IPS-18c (cell line): ENCODE measurements around the gene HOXD12.

Experiments used
- H3K4me3 ChIP-seq: 2 replicates; pipeline ENCODE4 v1.7.0; 2013; ENCODE audit warnings: low read depth, mild to moderate bottlenecking, low read length, moderate library complexity; ENCODE audit not compliant: insufficient read depth
- H3K9me3 ChIP-seq: one replicate; pipeline ENCODE4 v1.6.1; 2013; ENCODE audit warnings: mild to moderate bottlenecking, low read length, moderate library complexity; ENCODE audit not compliant: control insufficient read depth, insufficient read depth

Gene HOXD12

DNA sequence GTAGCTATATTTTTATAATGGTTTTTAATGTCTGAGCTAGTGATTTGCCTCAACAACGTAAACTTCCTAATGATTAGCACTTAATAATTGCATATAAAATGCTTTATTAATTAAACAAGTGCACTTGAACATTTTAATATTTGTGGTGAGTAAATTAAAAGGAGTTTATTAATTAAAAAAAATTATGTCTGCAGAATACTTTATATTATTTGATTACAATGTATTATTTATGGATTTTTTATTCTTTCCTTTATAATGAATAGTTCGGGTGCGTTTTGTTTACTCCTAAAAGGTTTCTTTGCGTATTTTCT lies 32.2 kb downstream of the HOXD12 start:
- no peaks in the 10 kb centered on the region for H3K9me3 ChIP-seq
- H3K4me3 ChIP-seq: no peak overlapping the region

DNA sequence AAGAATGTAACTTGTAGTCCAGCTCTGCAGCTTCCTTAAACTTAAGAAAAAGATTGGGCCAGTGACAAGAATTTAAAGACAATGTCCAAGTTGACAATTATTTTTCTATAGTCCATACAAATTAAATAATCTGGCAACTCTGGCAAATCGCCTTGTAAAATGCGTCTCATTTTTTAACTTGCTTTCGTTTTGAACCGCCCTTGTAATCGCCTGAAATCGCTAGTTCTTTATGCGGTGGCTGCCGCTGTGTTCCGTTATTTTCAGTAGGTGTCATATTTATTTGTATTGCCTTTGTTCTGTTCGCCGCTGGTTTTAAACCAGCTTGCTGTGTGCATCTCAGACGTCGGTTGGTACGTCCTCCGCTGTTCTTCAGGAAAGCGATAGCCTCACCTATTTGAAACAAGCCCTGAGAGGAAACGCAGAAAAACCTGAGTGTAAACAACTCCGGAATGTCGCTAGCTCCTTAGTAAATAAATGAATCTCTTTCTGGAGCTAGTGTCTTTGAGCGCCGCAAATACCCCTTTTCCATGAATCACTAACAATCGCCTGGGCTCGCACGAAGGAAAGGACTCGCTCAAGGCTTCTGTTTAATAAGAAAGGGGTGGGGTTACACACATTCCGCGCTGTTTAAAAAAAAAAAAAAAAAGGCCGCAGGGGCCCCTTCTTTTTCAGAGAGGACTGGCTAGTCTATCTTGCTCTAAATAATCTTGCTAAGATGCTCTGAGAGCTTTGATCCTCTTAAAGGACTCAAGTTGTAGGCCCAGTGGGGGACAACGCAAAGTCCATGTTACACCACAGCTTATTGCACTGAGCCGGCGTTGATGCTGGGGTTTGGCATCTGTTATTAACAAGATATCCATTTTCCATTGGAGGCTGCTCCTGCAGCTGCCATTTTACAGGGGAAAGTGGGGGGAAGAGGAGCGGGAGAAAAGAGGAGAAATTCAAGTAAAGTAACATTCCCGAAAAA lies 32.9 kb downstream of the HOXD12 start:
- no peaks in the 10 kb centered on the region for H3K9me3 ChIP-seq
- no peak overlapping the region for H3K4me3 ChIP-seq

DNA sequence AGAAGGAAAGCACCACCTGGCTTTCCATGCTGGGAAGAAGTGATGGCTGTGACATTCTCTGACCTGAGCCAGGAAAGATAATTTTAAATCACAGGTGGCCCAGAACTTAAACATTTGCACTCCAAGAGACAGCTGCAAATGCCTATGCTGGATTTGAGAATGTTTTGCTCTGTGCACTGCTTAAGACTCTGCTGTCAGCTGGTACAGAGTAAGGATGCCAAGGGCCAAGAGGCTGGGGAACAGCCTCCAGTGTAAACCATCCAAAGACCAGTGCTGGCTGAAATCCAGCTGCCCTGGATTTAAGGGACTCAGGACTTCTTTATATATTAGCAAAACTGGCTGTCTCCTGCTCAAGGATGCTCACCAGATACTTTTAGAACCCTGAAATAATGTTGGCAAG lies 33.8 kb downstream of the HOXD12 start:
- Histone ChIP-seq H3K9me3 (no peaks in the 10 kb centered on the region), H3K4me3 (no peak overlapping the region)

DNA sequence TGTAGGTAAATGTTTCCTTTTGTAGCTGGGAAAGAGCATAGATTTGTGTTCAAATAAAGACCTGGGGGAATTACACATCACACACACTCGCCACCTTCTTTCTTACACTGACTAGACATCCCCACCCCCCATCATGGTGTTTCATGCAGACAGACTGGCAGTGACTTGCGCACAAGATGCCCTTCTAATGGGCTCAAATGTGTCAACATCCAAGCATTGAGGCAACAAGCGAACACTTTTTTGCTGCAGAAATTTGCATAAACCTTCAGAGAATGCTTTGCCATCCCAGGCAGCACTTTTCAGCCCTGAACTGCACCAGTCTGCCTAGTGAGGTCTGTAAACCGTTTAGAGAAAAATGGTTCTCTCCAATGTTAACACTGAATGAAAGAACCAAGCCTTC lies 34.4 kb downstream of the HOXD12 start:
- H3K4me3 ChIP-seq: no peak overlapping the region

DNA sequence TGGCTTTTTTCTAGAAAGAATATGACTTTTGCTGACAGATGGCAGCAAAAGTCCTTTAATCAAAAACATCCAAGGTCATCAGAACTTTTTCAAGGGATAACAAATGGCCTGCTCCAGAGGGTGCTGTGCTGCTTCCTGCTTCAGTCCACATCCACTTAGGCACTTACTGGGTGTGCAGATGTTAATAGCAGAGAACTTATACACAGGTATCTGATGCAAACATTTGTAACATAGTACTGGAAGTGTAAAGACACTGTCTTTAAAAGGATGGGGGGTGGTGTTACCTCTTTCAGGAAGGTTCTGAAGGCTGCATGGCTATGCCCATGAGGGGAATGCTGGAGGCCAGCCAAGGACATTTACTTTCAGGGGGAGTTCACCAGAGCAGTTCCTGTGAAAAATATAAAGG lies 35.4 kb downstream of the HOXD12 start:
- no peak overlapping the region for H3K4me3 ChIP-seq
- H3K9me3 ChIP-seq: no peaks in the 10 kb centered on the region

More for the DNA sequence above, 34.4 kb downstream of the HOXD12 start:
- H3K9me3 ChIP-seq: no peaks in the 10 kb centered on the region

DNA sequence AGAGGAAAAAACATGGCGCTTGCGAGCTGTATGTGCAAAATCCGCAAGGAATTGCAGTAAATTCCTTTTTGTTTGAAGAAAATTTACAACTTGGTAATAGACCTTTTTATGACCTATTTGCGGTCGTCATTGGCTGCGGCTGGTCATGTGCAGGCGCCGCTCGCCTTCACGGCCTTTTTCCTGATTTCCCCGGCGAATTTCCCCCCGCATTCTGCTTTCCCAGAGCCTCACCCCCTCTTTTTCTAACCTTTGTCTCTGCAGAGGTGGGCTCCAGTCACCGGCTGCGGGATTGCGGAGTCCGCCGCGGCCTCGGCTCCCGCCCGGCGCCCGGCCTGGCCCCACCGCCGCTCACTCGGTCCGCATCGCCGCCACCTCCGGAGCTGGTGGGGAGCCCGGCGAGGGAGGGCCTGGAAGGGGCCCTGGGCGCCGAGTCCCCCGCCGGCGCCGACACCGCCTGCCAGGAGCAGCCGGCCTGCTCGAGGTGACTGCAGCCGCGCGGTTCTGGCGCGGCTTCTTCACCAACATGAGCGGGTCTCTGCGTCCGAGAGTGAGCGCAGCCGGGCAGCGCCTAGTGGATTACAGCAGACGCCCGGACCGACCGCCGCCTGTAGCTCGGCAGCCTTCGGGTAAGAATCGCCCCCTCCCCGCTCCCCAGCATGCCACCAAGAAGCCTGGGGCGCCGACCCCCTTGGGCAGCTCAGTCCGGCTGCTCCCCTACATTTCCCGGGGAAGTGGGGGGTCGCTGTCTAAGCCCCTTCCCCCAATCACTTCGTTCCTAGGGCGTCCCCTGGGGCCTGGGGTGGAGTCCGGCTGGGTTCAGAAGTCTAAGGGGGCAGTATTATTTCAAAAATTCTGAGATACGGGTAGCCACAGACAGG lies 37.0 kb downstream of the HOXD12 start:
- Histone ChIP-seq H3K4me3 (peak overlapping the region; percentile 44; the same call in 1 of the 2 replicates), H3K9me3 (no peaks in the 10 kb centered on the region)

DNA sequence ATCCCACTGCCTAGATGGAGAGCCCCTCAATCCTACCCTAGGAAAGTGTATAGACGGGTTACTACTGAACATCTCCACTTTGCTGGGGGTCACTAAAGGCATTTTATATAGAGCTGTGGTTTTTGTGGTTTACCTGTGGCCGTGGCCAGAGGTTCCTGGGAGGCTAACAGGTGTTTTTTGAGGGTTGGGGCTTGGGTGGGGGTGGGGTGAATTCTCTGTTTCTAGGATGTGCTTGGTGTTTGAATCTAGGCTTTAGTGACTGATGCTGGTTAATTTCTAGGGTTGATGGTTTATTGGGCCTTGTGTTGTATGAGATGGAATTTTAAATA lies 37.6 kb downstream of the HOXD12 start:
- H3K9me3 ChIP-seq: no peaks in the 10 kb centered on the region
- no peak overlapping the region for H3K4me3 ChIP-seq

DNA sequence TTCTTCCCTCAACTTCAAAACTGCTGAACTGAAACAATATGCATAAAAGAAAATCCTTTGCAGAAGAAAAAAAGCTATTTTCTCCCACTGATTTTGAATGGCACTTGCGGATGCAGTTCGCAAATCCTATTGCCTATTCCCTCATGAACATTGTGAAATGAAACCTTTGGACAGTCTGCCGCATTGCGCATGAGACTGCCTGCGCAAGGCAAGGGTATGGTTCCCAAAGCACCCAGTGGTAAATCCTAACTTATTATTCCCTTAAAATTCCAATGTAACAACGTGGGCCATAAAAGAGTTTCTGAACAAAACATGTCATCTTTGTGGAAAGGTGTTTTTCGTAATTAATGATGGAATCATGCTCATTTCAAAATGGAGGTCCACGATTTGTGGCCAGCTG lies 38.3 kb downstream of the HOXD12 start:
- H3K4me3 ChIP-seq: no peak overlapping the region

DNA sequence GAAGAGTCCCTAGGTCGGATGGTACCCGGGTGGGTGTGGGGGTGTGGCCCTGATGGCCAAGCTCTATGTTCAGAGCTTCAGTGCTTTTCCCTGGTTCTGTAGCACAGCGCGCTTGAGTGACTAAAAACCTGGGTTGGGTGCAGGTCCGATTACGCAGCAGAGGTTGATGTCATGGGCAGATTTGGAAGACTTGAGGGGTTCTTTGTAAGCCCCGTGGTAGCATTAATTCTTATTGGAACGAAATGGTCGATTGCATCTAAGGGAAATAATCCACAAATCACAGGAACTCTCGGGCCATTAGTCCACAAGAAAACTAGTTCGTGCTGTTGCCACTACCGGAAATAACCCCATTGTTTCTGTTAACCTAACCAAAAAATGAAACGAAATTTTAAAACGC lies 38.9 kb downstream of the HOXD12 start:
- no peaks in the 10 kb centered on the region for H3K9me3 ChIP-seq
- H3K4me3 ChIP-seq: no peak overlapping the region

More for the DNA sequence above, 38.3 kb downstream of the HOXD12 start:
- no peaks in the 10 kb centered on the region for H3K9me3 ChIP-seq

DNA sequence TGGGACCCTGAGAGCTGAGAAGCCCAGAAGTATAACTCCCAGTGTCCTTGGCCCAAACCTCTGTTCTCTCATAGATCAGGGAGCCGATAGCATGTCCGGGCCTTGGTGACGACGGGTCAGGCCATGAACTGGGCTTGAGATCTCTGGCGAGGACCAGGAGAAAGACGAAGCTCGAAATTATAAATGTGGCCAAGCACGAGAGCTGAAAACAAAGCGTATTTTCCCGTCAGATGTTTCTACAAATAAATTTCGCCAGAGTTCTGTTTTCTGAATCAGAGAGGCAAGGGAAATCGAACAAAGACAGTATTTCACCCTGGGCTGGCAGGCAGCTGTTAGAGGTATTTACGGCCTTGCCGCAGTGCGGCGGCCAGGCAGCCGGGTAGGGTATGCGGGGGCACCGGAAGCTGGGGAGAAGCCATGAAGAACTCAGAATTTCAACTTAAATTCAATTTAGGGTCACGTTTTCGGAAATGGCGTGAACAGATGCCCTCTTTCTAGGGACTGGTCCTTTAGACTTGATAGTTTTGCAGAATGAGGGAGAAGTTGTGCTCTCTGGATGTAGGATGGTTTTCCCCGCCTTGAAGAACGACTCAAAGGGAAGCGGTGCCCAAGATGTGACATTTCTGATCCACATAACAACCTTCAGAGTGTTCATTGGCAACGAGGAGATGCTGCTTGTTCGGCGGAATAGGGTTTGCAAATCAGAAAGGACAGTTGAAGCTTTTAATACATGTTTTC lies 39.5 kb downstream of the HOXD12 start:
- no peak overlapping the region for H3K4me3 ChIP-seq

DNA sequence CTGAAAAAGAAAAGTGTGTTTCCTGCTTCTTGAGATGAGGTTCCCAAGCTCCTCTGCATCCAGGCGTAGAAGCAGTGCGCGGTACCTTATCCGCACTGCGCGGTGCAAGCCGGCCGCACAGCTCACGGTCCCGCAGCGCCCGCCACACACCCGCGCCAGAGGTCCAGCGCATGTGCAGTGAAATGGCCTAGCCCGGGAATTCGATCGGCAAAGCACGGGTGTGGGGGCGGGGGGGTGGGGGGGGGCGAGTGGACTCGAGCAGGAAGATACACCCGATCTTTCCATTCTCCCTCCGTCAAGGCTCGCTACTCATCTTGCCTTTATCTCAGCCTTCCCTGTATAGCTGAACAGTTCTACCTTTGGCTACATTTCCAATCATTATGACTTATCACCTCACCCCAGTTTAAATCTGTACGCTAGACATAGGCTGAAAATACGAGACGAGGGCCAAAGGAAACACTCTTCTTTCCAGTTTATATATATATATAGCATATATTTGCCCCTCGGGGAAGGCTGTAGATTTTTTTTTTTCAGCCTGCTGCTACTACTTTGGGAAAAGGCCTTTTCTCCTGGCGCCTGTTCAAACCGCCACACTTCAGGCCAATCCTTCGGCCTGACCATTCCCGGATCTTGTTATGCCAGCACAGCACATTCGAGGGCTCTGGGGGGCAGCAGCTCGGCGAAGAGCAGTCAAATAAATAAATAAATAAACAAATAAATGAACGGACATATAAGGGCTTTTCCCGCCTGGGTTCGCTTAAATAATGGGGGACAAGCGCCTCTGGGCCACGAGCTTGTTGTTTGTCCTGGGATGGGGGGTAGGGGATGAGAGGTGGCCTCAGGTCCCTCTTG lies 40.3 kb downstream of the HOXD12 start:
- Histone ChIP-seq H3K9me3 (no peaks in the 10 kb centered on the region), H3K4me3 (no peak overlapping the region)

More for the DNA sequence above, 39.5 kb downstream of the HOXD12 start:
- no peaks in the 10 kb centered on the region for H3K9me3 ChIP-seq

DNA sequence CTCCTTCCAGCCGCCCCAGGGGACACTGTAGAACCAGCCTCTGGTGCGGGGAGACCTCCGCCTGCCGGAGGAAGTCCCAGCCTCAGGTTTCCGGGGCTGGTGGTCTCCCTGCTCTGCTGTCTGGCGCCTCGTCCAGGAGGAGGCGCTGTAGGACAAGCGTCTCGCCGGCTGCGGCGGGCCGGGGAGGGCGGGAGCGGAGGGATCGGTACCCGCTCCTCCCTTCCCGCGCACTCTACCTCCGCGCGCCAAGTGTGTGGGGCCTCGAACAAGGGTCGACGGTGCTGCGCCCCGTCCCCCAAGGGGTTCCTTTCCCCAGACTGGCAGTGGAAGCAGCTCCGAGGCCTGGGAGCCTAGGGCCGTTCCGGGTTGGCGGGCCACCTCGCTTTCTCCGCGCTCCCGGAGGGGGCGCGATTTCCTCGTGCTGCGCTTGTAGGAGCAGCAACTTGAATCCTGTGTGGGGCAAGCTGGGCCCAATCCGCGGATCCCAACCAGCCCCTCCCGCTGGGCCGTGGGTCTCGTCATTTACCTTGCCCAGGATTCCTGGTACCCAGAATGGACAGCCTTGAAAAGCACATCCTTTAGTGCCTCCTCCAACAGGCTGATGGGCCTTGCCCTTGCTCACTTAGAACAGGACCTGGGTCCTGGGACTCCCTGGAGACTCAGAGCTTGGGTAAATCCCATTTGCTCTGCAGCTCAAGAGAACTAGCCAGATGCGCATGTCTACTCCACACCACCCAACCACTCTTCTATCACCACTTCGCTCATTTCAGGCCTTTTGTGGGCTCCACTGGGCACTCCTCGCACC lies 41.1 kb downstream of the HOXD12 start:
- peaks cover 3% of the 10 kb centered on the region for H3K9me3 ChIP-seq
- peak overlapping the region; percentile 62; the same call in 1 of the 2 replicates for H3K4me3 ChIP-seq

DNA sequence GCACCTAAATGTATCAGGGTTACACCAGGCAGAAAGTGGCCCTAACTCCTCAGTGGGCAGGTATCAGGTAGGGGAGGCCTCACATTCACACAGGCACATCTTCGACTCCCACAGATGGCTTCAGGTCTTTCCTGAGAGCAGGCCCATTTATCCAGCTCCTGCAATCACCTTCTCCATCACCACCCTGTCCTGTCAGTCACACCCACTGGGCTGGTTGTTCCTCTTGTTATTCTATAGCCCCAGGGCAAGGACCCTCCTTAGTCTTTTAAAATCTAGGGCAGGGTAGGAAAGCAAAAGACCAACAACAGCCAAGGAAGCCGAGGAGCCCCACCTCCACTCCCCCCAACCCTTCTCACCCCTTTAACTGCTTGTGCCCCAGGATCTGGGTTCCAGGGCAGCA lies 42.7 kb downstream of the HOXD12 start:
- H3K4me3 ChIP-seq: no peak overlapping the region
- peaks cover 3% of the 10 kb centered on the region for H3K9me3 ChIP-seq

DNA sequence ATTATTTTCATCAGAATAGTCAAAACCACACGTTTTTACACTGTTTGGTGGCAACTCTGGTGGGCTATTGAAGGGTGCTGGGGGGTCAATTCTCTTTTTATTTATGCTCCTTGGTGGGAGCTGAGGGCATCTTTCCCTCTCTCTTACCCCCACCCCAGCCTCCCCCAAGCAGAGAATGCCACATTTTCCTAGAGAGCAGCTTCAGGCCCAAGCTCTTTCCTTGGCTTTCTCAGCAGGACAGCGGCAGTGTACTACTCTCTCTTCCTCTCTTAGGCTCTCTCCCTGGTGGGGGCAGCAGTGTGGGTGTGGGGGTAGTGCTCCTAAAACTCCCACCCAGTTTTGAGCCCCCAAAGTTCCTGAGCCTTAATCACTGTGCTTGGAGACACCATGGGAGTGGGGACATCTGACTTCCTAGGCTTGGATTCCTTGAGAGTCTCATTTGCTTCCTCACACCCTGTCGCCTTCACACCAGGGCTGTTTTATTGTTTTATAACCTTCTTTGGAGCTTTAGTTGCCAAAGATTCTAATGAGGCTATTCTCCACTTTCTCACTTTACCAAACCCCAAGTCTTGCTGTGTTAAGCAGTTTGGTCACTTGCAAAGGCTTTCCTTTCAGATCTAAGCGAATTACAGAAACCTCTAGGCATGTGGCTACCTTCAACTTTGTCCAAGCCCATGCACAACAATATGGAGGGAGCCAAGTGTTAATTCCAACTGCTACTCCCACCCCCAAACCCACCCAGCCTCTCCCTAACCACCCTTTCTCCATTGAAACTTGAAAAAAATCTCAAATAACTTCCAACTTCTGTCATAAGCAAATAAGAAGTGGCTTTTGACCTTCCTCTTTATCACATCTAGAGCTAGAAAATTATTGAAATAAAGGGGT lies 45.7 kb downstream of the HOXD12 start:
- Histone ChIP-seq H3K9me3 (peaks cover 3% of the 10 kb centered on the region), H3K4me3 (no peak overlapping the region)

DNA sequence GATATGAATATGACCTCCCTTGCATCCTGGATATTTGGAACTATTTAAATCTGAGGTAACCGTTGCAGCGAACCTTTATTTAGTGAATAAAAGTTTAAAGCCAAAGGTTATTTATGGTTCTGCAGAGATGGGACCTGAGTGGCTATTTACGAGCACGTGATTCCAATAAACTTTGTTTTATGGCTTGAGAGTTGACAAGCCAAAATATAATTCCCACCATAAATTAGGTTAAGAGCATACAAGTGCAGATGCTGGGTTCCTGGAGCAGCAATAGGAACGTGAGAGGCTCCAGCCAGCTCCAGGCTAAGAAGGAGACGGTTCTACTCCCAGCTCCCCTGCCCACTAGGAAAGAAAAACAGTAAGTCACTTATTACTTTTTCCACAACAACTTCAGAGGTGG lies 46.5 kb downstream of the HOXD12 start:
- Histone ChIP-seq H3K9me3 (peaks cover 3% of the 10 kb centered on the region), H3K4me3 (no peak overlapping the region)
